Measurements from ENCODE around the gene MCM3AP.
"Not testable (repeated sequence)": the region's sequence is repeated elsewhere in the genome, so short reads cannot be mapped to it uniquely, and the experiment has no call there.

MCM3AP gene

GRCh38 chr21:46268371-46268770 is 17.0 kb downstream of the MCM3AP start:
- no peak for DNase-seq

- DNase-seq: no peak
Observed at GRCh38 chr21:46266946-46267345, 18.5 kb downstream of the MCM3AP start.

DNA sequence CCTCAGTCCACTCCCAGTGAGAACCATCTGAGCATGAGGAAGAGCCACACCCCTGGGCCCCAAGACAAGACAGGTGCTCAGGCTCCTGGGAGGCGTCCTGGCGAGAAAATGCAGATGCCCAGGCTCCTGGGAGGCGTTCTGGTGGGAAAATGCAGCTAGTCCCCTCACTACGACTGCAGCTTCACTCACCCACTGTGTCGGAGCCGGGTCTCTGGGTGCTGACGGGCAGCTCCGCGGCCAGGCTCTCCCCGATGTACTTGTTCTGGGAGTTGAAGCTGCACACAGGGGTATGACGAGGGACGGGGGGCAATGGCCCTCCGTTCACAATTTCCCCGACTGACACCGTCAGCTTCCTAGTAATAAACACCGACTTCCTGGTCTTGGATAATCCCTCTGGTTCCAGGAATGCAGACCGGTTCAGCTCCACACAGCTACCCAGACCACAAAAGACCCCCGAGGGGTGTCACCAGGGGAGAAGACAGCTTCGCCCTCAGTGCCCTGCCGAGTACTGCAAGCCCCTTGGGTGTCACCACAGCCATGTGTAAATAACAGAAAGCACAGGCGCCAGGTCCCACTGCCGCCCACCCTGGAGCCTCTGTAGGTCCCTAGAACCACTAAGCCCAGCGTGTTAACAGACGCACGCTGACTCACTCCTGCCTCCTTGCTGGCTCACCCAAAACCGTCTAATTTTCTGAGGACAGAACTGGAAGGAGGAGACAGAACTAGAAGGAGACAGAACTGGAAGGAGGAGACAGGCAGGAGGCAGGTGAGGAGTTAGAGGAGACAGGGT is 19.5 kb downstream of the MCM3AP start:
- no peak for DNase-seq

- no peak for DNase-seq
Observed at GRCh38 chr21:46264690-46265144, 20.7 kb downstream of the MCM3AP start.

GRCh38 chr21:46264046-46264689 is 21.2 kb downstream of the MCM3AP start:
- DNase-seq: no peak

DNA sequence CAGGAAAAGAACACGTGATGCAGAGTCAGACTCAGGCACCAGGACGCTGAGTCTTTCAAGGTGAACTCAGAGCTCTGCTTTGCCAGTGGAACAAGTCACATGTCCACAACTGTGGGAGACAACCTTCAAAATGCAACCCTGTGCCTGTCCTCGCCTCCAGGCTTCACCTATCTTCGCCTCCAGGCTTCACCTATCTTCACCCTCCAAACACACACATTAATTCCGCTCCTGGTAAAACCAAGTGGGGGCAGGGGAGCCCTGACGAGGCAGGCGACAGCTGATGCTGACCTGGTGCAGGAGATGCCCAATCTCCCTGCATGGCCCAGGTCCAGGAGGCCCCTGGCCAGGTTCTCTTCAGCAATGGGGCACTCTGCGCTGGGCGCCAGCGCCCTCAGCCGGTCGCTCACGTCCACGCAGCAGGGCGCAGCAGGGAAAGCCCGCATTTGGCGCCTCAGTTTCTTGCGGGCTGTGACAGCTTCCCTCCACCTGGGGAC is 28.9 kb downstream of the MCM3AP start:
- DNase-seq: no peak

- no peak for DNase-seq
Observed at GRCh38 chr21:46255758-46256337, 29.6 kb downstream of the MCM3AP start.

- no peak for DNase-seq
Observed at GRCh38 chr21:46255166-46255565, 30.2 kb downstream of the MCM3AP start.

DNA sequence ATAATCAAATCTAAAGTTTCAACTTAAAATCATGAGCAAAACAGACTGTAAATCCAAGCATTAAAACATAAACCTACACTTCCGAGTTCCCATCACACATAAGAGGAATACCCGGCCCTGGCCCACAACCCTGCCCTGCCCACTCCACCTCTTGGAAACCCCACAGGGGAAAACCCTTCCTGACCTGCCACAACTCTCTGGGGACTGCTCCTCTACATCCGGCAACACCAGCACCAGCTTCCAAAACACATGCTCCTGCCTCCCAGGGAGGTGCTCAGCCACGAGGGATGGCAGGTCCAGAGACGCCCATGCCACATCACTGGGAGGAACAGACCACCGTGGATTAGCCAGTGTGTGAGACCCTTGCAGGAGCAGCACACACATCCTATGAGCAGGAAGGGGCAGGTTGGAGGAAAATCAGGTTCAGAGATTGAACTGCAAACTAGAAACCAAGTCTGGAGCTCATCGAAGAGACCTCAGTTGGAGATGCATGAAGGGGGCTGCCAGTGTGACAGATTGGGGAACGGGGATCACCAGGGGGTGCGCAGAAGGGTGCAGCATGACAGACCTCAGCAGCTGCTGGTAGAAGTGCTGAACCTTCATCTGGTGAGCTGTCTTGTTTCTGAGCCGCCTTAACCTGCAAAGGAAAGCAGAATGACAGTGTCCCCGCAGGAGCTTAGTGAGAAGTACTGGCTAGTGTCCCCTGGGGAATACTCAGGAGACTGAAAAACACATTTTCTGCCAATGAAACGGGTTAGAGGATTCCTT is 31.0 kb downstream of the MCM3AP start:
- no peak for DNase-seq

DNA sequence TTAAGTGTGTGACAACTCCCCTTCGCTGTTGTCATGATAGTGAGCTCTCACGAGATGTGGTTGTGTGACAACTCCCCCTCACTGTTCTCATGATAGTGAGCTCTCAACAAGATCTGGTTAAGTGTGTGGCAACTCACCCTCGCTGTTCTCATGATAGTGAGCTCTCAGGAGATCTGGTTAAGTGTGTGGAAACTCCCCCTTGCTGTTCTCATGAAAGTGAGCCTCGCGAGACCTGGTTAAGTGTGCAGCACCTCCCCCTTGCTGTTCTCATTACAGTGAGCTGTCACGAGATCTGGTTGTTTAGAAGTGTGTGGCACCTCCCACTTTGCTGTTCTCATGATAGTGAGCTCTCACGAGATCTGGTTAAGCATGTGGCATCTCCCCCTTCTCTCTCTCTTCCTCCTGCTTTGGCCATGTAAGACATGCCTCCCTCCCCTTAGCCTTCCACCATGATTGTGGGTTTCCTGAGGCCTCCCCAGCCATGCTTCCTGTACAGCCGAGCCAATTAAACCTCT is 31.7 kb downstream of the MCM3AP start:
- no peak for DNase-seq

DNA sequence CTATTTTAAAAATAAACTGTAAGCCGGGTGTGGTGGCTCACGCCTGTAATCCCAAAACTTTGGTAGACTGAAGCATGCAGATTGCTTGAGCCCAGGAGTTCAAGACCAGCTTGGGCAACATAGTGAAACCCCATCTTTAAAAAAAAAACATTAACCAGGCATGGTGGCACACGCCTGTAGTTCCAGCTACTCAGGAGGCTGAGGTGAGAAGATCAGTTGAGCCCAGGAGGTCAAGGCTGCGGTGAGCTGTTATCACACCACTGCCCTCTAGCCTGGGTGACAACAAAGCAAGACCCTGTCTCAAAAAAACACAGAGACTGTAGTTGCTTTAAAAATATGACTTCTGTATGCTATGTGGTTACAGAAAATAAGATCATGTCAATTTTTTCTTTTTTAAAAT is 32.6 kb downstream of the MCM3AP start:
- no peak for DNase-seq

- no peak for DNase-seq
Observed at GRCh38 chr21:46250146-46250725, 35.2 kb downstream of the MCM3AP start.

- DNase-seq: no peak
Observed at GRCh38 chr21:46248827-46249226, 36.6 kb downstream of the MCM3AP start.

DNA sequence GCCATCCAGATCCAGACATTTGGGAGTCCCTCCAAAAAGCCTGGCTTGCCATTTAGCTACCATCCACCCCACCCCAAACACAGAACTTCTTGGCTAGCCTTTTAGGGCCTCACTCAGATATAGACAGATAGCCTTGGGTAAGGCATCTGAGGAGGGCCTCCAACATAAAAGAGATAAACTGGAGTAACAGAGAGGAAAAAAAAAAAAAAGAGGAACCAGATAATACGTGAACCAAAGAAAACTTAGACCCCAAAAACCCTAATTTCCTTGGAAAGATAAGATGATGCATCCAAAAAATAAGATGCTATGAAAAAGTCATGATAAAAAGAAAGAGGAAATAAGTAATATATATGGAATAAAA is 37.0 kb downstream of the MCM3AP start:
- DNase-seq: no peak

- no peak for DNase-seq
Observed at GRCh38 chr21:46247699-46248421, 37.6 kb downstream of the MCM3AP start.

GRCh38 chr21:46246345-46246744 is 39.1 kb downstream of the MCM3AP start:
- no peak for DNase-seq

DNA sequence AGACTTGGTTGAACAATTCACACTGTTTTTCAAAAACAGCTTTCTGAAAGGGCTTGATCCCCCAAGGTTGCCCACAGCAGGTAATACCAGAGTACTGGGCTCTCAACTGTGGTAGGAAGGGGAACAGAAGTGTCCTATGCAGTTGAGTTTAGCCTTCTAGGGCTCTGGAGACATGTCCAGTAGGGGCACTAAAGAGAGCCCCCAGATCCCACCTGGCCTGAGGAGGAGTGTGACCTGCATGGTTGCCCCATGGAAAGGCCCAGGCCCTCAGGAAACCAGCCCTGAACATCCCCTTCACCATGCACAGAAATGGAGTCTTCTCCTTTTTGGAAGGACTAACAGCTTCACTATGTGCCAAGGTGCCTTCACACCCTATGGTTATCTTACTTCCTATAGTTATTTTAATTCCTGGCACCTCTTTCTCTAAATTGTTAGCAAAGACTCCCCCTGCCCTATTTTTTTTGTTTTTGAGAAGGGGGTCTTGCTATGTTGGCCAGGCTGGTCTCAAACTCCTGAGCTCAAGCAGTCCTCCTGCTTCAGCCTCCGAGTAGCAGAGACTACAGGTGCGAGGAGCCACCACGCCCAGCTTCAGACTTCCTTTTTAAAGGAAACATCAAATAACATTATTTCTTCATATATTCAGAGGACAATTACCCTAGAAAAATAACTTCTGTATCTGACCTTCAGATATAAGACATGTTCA is 40.0 kb downstream of the MCM3AP start:
- no peak for DNase-seq

- no peak for DNase-seq
Observed at GRCh38 chr21:46244602-46245001, 40.8 kb downstream of the MCM3AP start.

- no peak for DNase-seq
Observed at GRCh38 chr21:46243960-46244361, 41.5 kb downstream of the MCM3AP start.

DNA sequence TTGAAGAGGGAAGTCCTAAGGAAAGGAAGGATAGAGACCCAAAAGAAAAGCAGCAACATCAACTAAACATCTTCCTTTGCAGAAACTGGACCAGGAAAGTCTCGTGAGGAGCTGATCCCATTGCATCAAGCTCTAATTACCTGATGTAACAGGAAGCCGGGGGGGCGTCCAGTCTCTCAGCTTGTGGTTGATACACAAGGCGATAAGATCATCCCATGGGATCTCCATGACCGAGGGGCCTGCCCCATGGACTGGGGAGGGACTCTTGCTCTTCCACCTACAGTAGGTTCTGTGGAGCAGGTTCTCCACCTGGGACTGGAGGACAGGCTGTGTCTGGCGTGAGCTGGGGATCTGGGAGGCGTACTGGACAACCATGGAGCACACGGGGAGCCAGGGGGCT is 42.1 kb downstream of the MCM3AP start:
- no peak for DNase-seq

DNA sequence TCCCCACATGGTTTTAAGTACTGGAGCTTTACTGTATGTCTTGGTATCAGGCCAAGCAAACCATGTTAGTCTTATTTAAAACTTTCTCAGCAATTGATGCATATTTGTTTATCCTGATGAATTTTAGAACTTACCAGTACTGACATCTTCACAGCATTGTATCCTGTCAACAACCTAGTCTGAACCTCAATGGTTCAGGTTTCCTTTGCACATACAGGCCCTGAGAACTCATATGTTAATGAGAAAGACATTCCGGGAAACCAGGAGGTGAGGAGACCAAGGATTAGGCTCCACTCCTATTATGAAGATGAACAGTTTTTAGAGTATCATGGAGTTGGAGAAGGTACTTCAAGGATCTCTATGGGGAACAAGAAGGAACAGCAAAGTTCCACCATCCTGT is 43.8 kb downstream of the MCM3AP start:
- not testable (repeated sequence) for DNase-seq
